GM12875 (cell line): ENCODE results near the gene TSPAN4.

Experiments
- H3K4me3 ChIP-seq: one replicate; pipeline ENCODE4 v1.5.1; 2011; ENCODE audit warnings: low read depth, low read length, control low read depth
- TF ChIP-seq, protein P1 (sequence below): IDR thresholded peaks from 2 replicates; pipeline ENCODE4 v1.5.1; 2011; ENCODE audit warnings: low read depth, mild to moderate bottlenecking, control low read depth, inconsistent platforms, low read length, moderate library complexity, borderline replicate concordance; ENCODE audit not compliant: insufficient read depth

The TSPAN4 gene

DNA sequence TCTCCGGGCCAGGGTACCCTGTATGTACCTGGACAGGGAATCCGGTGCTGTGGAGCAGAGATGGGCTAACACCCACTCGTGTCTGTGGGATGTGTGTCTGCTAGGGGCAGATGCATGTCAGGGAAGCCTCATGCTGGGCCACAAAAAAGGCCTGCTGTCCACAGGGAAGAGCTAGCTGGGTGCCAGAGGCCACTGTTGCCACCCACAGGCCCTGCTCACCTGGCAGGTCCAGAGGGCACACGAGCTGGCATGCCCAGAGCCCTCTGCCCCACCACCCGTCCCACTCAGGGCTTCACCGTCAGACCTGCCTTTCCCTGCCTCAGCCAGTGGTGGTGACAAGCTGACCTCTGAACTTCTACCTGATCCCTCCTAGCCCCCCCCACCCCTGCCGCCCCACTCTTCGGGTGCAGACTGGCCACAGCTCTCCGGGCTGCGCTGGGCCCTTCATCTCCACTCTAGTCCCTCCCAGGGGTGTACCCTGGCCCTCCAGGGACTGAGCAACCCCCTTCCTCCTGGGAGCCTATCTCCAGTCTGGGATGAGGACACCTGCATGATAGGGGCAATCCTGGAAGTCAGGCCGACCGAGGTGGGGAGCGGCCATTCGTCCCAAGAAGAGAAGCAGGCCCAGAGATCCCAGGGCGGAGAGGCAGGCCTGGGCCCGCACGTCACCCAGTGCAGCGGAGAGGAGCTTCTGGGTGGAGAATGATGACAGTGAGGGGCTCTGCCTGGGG is 45.9 kb upstream of the TSPAN4 start:
- peak overlapping the region; percentile 83 for H3K4me3 ChIP-seq
- TF ChIP-seq, protein P1, sequence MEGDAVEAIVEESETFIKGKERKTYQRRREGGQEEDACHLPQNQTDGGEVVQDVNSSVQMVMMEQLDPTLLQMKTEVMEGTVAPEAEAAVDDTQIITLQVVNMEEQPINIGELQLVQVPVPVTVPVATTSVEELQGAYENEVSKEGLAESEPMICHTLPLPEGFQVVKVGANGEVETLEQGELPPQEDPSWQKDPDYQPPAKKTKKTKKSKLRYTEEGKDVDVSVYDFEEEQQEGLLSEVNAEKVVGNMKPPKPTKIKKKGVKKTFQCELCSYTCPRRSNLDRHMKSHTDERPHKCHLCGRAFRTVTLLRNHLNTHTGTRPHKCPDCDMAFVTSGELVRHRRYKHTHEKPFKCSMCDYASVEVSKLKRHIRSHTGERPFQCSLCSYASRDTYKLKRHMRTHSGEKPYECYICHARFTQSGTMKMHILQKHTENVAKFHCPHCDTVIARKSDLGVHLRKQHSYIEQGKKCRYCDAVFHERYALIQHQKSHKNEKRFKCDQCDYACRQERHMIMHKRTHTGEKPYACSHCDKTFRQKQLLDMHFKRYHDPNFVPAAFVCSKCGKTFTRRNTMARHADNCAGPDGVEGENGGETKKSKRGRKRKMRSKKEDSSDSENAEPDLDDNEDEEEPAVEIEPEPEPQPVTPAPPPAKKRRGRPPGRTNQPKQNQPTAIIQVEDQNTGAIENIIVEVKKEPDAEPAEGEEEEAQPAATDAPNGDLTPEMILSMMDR, result no peak

DNA sequence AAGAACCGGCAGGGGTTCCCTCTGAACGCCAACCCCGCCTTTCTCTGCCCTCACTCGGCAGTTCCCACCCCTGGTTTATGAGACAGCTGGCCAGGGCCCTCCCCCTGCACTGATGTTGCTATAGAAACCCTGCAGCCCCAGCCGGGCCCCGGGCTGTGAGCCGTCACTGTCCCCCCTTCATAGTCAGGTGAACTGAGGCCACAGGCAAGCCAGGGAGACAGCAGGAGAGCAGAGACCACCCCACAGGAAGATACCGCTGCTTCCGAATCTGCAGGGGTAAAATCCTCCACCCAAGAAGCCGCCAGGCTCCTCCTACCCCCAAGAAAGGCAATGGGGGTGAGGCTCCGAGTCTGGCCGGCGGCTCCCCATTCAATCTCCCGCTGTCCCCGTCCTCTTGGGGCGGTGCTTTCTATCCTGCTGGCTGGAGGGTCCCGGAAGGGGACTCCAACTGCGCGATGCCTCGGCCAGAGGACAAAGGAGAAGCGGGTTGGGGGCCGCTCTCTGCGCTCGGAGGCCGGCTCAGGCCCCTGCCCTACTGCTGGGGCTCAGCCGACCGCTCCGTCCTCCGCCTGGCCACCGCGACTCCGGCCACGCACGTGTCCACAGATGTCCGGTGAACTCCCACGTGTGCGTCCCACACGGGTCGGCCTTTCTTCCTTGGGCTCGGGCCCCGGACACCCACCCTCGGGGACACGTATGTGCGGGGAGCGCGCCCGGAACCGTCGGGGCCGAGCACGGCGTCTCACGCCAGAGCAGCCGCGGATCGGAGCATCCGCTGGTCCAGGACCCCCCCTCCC is 45.2 kb upstream of the TSPAN4 start:
- peak overlapping the region; percentile 83 for H3K4me3 ChIP-seq
- TF ChIP-seq, protein P1, result no peak

DNA sequence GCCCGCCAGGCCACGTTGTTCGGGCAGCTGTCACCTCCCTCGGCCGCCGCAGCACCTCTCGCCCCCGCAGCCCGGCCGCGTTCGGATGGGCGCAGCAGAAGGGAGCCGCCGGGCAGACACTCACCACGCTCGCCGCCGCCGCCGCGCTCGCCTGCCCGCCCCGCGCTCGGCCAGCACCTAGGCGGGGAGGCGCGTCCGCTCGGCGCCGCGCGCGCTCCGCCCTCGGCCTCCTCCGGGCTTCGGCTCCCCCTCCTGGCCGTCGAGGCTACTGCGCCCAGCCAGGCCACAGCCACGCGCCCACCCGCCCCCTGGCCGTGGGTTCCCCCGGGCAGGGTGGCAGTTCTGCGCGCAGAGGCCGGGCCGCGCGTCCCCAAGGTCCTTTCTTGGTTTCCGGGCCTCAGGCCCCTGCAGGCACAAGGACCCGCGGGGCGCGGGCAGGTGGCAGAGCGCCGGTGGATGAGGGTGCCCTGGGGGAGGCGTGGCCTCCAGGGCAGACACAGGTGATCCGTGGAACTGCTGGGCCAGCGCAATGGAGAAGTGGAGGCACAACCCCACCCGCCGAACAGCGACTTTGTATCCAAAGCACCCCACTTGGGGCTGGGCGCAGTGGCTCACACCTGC is 44.4 kb upstream of the TSPAN4 start, which contains the start of gene SLC25A22:
SLC25A22 (minus strand) TSS at position 189 of the 621 bp plus-strand sequence. CDS start 3,275 bp downstream, outside the sequence.
- TF ChIP-seq, protein P1, result peak; percentile 86
- peak within 1 kb of the TSS; percentile 83 for H3K4me3 ChIP-seq

DNA sequence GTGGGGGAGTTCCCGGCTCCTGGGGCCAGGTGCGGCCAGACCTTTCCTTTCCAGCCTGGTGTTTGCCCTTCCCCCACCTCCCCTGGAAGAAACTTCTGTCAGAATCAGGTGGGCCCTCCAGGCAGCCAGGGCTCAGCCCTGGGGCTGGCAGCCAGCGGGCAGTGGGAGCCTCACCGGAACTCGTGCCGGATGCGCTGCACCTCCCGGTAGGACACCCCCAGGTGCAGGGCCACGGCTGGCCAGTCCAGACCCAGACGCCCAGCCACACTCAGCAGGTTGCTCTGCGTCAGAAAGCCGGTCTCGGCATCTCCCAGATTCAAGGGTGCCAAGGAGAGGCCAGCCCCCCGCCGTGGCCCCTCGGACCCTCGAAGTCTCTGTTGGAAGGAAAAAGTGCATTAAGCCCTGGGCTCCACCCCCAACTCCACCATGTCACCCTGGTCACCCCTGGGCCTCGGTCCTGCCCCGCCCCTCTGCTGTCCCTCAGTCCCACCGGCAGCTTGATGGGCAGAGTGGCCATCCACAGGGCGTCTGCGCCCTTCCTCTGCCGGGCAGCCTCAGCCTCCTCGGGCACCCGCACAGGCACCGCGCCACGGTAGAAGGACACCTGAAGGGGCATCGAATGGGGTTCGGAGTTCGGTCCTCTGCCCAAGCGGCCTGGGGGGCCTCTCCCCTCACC is 42.9 kb upstream of the TSPAN4 start:
- H3K4me3 ChIP-seq, result no peak overlapping the region
- TF ChIP-seq, protein P1, result no peak

DNA sequence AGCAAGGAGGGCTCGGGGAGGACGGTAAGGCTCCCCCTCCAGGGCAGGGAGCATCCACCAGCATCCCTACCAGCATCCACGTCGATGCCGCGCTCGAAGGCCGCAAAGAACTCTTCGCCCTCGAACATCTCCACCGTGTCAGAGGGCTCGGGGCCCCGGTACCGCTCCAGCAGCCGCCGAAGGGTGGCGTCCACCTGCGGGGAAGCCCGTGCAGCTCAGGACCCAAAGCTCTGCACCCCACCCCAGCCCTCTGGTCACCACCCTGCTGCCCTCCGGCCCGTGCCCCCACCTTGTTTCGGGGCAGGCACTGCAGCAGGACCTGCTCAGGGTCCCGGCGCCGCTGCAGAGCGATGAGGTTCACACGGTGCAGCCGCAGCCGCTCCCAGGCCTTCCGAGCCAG is 42.2 kb upstream of the TSPAN4 start:
- TF ChIP-seq, protein P1, result no peak
- H3K4me3 ChIP-seq, result no peak overlapping the region

DNA sequence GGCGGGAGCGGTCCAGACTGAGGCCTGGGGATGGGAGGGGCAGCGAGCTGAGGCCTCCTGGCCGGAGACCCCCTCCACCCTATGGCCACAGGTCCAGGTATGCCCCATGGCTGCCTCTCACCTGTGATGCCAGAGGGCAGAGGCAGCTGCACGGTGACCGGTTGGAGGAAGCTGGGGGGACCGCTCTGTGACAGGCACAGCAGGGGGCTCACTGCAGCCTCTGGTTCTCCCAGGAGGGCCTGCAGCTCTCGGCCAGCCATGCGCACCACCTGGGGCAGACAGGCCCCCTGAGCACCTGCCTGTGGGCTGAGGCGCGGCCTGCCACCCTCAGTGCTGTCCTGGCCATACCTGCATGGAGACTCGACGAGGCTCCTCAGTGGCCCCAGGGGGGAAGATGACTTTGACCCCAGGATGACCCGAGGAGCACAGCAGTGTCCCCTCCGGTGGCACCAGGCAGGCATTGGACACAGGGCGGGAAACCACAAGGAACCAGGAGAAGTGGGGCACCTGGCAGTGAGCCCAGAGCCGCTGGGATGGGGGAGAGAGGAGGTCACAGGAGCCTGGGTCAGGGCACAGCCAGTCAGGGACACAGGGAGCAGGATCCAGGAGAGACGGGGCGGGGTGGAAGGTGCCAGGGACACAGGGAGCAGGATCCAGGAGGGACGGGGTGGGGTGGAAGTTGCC is 41.4 kb upstream of the TSPAN4 start:
- TF ChIP-seq, protein P1, result no peak
- H3K4me3 ChIP-seq, result no peak overlapping the region
